Memory B cell (primary cell): ENCODE measurements around the gene PMM2.
A peak's percentile ranks its signal among the peaks of the same experiment; 100 is the strongest.

Source experiments
- ATAC-seq: fragments of 150-1000 bp; cut with Tn5 transposase; 2 replicates; pipeline ENCODE4 v1.10.0; 2021; ENCODE audit warnings: low read depth, mild to moderate bottlenecking, moderate library complexity
- DNase-seq, 2 donors: peaks; one replicate each; pipeline ENCODE4 v3.0.0; 2022; ENCODE audit warnings: low spot score in 2 of 2
- H3K27ac Mint-ChIP-seq: one replicate; pipeline ENCODE4 v1.8.0; 2022; ENCODE audit warnings: mild to moderate bottlenecking, moderate library complexity, mixed read lengths
- H3K27me3 Mint-ChIP-seq: one replicate; pipeline ENCODE4 v1.8.0; 2022; ENCODE audit warnings: mixed read lengths
- H3K36me3 Mint-ChIP-seq: one replicate; pipeline ENCODE4 v1.8.0; 2022; ENCODE audit warnings: mild to moderate bottlenecking, mixed read lengths
- H3K4me1 Mint-ChIP-seq: one replicate; pipeline ENCODE4 v1.8.0; 2022; ENCODE audit warnings: mixed read lengths
- H3K4me3 Mint-ChIP-seq: one replicate; pipeline ENCODE4 v1.8.0; 2022; ENCODE audit warnings: mild to moderate bottlenecking, moderate library complexity, mixed read lengths
- H3K9me3 Mint-ChIP-seq: one replicate; pipeline ENCODE4 v1.8.0; 2022; ENCODE audit warnings: mixed read lengths

PMM2 gene

DNA sequence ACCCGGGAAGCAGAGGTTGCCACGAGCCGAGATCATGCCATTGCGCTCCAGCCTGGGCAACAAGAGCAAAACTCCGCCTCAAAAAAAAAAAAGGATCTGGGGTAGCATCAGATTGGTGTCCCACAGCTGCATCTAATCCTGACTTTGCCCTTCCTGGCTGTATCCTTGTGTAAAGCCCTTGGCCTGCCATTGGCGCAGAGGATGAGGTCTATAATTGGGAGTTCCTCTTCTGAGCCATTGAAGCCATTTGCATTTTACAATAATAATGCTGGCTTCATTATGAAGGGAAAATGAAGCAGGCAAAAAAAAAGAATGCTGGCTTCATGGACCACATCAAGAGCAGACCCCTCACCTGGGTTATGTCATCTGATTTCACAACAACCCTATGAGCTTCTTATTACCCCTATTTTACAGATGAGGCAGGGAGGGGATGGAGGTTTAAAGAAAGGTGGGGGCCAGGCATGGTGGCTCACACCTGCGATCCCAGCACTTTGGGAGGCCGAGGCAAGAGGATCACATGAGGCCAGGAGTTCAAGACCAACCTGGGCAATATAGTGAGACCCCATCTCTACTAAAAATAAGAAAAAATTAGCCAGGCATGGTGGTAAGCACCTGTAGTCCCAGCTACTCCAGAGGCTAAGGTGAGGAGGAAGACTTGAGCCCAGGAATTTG is 83.3 kb downstream of the PMM2 start:
- Mint-ChIP-seq H3K4me3 (no peak overlapping the region), H3K9me3 (no peaks in the 10 kb centered on the region), H3K27ac (no peak overlapping the region), H3K27me3 (peaks cover 10% of the 10 kb centered on the region), H3K4me1 (peaks cover 8% of the 10 kb centered on the region), H3K36me3 (no peaks in the 10 kb centered on the region)
- DNase-seq, result no peak
- no peak for ATAC-seq

- no peak for DNase-seq
- Mint-ChIP-seq H3K4me1 (peaks cover 13% of the 10 kb centered on the region), H3K9me3 (no peaks in the 10 kb centered on the region), H3K27ac (no peak within 1 kb of the TSS), H3K4me3 (no peak within 1 kb of the TSS), H3K27me3 (peaks cover 10% of the 10 kb centered on the region), H3K36me3 (peaks cover 2% of the 10 kb centered on the region)
- ATAC-seq, result no peak
These were observed 84.5 kb downstream of the PMM2 start, which contains the start of gene LITAFD for GRCh38 chr16:8882041-8882617. Gene LITAFD, plus strand, starts transcription at chr16:8882351. Its CDS starts 2,005 bp downstream, at chr16:8884356.

GRCh38 chr16:8882725-8883377 is 85.2 kb downstream of the PMM2 start:
- peaks cover 15% of the 10 kb centered on the region for H3K4me1 Mint-ChIP-seq
- no peak overlapping the region for H3K27ac Mint-ChIP-seq
- DNase-seq, result no peak

GRCh38 chr16:8885674-8886592 is 88.3 kb downstream of the PMM2 start:
- ATAC-seq (no peak), DNase-seq (no peak)
- no peak overlapping the region for H3K4me3 Mint-ChIP-seq
- H3K9me3 Mint-ChIP-seq, result no peaks in the 10 kb centered on the region
- peak overlapping the region; percentile 3 for H3K27ac Mint-ChIP-seq
- peaks cover 16% of the 10 kb centered on the region for H3K4me1 Mint-ChIP-seq
- H3K36me3 Mint-ChIP-seq, result peaks cover 5% of the 10 kb centered on the region
- peaks cover 8% of the 10 kb centered on the region for H3K27me3 Mint-ChIP-seq

More at GRCh38 chr16:8882725-8883377, 85.2 kb downstream of the PMM2 start:
- Mint-ChIP-seq H3K4me3 (no peak overlapping the region), H3K9me3 (no peaks in the 10 kb centered on the region), H3K27me3 (peaks cover 9% of the 10 kb centered on the region), H3K36me3 (peaks cover 5% of the 10 kb centered on the region)
- no peak for ATAC-seq

DNA sequence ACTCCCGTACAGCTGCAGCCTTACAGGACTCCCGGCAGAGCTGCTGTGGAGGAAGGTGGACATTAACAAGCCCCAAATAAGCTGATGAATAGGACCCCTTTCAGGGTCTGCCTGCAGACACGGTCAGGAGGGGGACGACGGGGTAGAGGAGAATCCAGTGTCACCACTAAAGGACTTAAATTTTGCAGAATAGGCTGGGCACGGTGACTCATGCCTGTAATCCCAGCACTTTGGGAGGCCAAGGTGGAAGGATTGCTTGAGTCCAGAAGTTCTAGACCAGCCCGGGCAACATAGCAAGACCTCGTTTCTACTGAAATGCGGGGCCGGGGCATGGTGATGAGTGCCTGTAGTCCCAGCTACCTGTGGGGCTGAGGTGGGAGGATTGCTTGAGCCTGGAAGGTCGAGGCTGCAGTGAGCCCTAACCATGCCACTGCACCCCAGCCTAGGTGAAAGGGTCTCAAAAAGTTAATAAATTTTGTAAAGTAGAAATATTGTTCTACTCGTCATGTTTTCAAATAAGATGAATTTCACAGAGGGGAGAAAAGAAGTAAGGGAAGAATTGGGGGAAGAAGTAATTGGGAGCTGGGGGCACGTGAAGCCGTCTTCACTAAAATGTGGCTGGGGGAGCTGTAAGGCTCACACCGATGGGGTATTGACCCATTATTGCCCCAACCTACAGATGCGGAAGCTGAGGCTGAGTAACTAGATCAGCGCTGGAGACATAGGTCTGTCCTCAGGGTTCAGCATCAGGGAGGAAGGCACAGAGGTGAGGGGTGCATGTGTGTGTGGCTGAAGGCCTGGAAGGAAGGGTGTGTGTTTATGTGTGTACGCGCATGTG is 89.2 kb downstream of the PMM2 start:
- Mint-ChIP-seq H3K36me3 (peaks cover 5% of the 10 kb centered on the region), H3K27ac (no peak overlapping the region), H3K27me3 (peaks cover 8% of the 10 kb centered on the region), H3K4me1 (peaks cover 23% of the 10 kb centered on the region), H3K4me3 (no peak overlapping the region), H3K9me3 (no peaks in the 10 kb centered on the region)
- DNase-seq, result no peak
- ATAC-seq, result no peak

- no peak for ATAC-seq
- Mint-ChIP-seq H3K9me3 (no peaks in the 10 kb centered on the region), H3K27ac (no peak overlapping the region)
These were observed 89.8 kb downstream of the PMM2 start for GRCh38 chr16:8887431-8887765.

DNA sequence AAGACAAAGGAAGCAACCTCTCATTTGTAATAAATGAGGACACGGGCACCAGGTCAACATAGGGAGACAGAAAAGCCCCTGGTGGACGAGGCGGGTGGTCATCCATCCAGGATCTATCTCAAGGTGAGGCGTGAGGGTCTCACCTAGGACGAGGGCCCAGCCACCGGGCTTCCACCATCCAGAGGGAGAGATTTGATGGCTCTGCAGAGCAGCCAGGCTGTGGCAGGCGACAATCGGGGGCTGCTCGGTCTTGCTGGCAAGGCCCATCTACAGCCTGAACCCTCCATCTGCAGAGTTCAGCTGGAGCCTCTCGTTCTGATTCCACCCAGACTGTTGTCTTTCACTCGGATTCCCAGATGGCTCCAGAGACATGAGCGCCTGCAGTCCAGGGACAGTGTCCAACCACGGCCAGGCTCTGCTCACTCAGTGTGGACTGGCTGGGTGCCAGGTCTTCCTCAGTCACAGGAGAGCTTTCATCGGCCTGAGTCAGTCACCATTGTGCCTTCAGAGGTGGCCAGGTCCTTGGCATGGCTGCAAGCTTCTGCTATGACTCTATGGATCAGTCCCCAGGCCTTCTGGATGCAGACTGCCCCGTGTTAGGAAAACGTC is 90.4 kb downstream of the PMM2 start:
- Mint-ChIP-seq H3K9me3 (no peaks in the 10 kb centered on the region), H3K4me1 (peaks cover 28% of the 10 kb centered on the region), H3K27ac (no peak overlapping the region), H3K36me3 (peaks cover 5% of the 10 kb centered on the region), H3K4me3 (no peak overlapping the region), H3K27me3 (peaks cover 8% of the 10 kb centered on the region)
- DNase-seq (no peak), ATAC-seq (no peak)

More at GRCh38 chr16:8887431-8887765, 89.8 kb downstream of the PMM2 start:
- Mint-ChIP-seq H3K4me3 (no peak overlapping the region), H3K27me3 (peaks cover 8% of the 10 kb centered on the region), H3K36me3 (peaks cover 5% of the 10 kb centered on the region), H3K4me1 (peaks cover 28% of the 10 kb centered on the region)
- no peak for DNase-seq

DNA sequence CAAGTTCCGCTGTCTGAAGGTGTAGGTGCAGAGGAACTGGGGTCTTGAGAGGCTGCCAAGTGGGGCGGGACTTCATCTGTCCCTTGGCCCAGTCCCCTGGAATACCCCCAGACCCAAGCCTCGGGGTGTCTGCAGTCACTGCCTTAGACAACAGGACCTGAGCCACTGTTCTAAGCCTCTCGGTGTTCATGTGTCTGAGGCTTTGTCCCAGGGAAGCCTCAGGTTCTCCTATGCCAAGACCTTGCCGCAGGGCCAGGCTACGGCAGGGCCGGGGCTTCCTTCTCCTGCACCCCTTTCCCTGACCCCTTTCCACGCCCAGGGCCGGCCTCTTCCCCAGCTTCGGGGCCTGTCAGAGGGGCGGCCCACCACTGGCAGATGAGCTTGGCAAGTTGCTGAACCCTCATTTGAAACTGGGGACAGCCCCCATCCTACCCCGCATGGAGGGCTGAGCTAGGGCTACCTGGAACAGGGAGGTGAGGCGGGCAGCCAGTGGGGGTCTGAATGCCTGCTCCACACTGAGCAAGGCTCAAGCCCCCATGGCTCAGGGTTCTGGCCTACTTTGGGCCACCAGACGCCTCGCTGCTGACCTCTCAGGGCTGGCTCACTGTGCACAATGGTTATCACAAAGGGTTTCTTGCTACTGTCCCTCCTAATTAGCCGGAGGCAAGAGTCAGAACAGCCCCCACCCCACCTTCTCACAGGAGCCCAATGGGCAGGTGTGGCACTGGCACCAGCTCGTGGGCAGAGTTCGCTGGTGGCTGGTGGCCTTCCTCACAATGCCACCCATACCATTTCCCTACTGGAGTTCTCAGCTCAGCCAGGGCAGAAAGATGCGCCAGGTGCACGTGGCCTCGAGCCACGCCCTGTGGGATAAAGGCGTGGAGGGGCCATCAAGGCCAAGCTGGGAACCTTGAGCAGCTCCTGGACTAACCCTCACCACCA is 91.6 kb downstream of the PMM2 start:
- Mint-ChIP-seq H3K27ac (no peak overlapping the region), H3K9me3 (no peaks in the 10 kb centered on the region), H3K36me3 (peaks cover 6% of the 10 kb centered on the region), H3K4me1 (peaks cover 31% of the 10 kb centered on the region), H3K27me3 (peaks cover 8% of the 10 kb centered on the region), H3K4me3 (no peak overlapping the region)
- ATAC-seq (no peak), DNase-seq (no peak)

GRCh38 chr16:8889893-8890548 is 92.4 kb downstream of the PMM2 start:
- ATAC-seq (no peak), DNase-seq (no peak)
- Mint-ChIP-seq H3K36me3 (peaks cover 12% of the 10 kb centered on the region), H3K9me3 (no peaks in the 10 kb centered on the region), H3K27me3 (peaks cover 8% of the 10 kb centered on the region), H3K4me3 (no peak overlapping the region), H3K27ac (no peak overlapping the region), H3K4me1 (peaks cover 34% of the 10 kb centered on the region)

GRCh38 chr16:8890549-8890921 is 92.9 kb downstream of the PMM2 start:
- no peaks in the 10 kb centered on the region for H3K9me3 Mint-ChIP-seq
- no peak overlapping the region for H3K4me3 Mint-ChIP-seq
- no peak for ATAC-seq
- peak overlapping the region; percentile 95 for H3K27ac Mint-ChIP-seq
- peaks cover 17% of the 10 kb centered on the region for H3K36me3 Mint-ChIP-seq
- DNase-seq, result no peak
- peaks cover 4% of the 10 kb centered on the region for H3K27me3 Mint-ChIP-seq
- peaks cover 32% of the 10 kb centered on the region for H3K4me1 Mint-ChIP-seq

DNA sequence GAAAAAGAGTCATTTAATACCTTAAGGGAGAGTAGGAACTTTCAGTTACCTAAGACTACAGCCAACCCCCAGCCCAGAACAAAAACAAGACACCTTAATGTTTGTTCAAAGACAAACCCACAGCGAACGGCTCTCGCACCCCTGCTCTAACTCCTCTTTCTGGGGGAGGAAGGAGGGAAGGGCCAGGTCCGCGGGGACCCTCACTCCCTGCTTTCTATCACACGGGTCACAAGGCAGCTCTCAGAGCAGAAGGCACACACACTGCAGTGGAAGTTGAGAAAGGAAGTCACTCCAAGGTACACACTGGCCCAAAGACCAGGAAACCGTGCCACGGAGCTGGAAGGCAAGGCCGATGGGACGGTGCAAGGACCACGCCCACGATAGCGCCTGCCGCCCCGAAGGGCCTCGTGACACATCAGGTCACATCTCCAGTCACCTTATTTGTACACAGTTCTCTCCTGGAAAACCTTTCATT is 94.5 kb downstream of the PMM2 start:
- Mint-ChIP-seq H3K36me3 (peaks cover 15% of the 10 kb centered on the region), H3K9me3 (no peaks in the 10 kb centered on the region), H3K27ac (peak overlapping the region; percentile 95), H3K4me3 (peak overlapping the region; percentile 64), H3K27me3 (no peaks in the 10 kb centered on the region), H3K4me1 (peaks cover 23% of the 10 kb centered on the region)
- DNase-seq (no peak), ATAC-seq (no peak)

GRCh38 chr16:8893426-8893825 is 95.8 kb downstream of the PMM2 start:
- H3K4me3 Mint-ChIP-seq, result no peak overlapping the region
- H3K9me3 Mint-ChIP-seq, result no peaks in the 10 kb centered on the region
- H3K36me3 Mint-ChIP-seq, result peaks cover 13% of the 10 kb centered on the region
- no peak for ATAC-seq
- no peak for DNase-seq
- H3K4me1 Mint-ChIP-seq, result peaks cover 20% of the 10 kb centered on the region
- peak overlapping the region; percentile 46 for H3K27ac Mint-ChIP-seq
- H3K27me3 Mint-ChIP-seq, result no peaks in the 10 kb centered on the region
